ENCODE results near the gene YIPF5.

DNA sequence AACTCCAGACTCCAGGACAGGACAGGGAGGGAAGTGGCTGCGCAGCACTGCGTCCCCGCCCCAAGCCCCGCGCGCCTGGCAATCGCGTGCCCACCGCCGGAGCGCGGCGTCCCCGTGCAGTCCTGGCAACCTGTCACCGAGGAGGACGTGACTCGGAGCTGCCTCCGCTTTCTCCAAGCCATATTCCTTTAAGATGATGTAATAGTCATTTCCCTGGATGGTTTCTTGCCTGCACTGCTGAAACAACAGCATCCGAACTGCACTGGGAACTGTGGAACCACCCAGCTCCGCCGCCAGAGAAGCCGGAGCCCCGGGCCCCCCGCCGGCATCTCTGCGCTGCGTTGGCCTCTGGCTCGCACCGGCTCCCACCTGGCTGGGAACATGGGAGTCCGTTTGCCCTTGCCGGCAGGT is 34.7 kb upstream of the YIPF5 start:
- TF ChIP-seq CTCF (optimal IDR thresholded peaks at IDR 0.05 in 1 of 3, IDR thresholded peaks at IDR 0.05 in 1 of 3, conservative IDR thresholded peaks at IDR 0.05 in 1 of 3; ENCODE audit: extremely low read depth in 1 of 3, insufficient read depth in 2 of 3, low read length in 3 of 3) (no peak), EZH2 (IDR thresholded peaks at IDR 0.05; ENCODE audit: low read length) (no peak)

All from keratinocyte (primary cell).